ENCODE results near the gene ZNF337.
"Not testable (repeated sequence)": the region's sequence is repeated elsewhere in the genome, so short reads cannot be mapped to it uniquely, and the experiment has no call there.

The ZNF337 gene

DNA sequence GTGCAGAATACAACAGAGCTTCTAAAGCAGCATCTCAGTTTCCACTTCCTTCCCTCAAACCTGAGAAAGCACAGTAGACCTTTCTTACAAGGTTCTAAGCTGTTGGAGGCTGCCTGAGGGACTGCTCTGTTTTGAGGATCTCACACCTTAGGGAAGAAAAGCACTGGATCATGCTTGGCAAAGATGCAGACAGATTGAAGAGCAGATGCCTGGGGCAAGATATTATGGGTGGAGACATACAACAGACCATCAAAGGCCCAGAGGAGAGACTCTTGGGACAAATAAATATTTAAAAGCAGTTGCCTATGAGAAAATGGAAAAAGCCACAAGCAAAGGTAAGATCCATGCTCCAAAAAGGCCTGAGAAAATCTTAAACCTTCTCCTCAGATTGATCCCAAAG is 6.2 kb downstream of the ZNF337 start:
- no peak for DNase-seq

DNA sequence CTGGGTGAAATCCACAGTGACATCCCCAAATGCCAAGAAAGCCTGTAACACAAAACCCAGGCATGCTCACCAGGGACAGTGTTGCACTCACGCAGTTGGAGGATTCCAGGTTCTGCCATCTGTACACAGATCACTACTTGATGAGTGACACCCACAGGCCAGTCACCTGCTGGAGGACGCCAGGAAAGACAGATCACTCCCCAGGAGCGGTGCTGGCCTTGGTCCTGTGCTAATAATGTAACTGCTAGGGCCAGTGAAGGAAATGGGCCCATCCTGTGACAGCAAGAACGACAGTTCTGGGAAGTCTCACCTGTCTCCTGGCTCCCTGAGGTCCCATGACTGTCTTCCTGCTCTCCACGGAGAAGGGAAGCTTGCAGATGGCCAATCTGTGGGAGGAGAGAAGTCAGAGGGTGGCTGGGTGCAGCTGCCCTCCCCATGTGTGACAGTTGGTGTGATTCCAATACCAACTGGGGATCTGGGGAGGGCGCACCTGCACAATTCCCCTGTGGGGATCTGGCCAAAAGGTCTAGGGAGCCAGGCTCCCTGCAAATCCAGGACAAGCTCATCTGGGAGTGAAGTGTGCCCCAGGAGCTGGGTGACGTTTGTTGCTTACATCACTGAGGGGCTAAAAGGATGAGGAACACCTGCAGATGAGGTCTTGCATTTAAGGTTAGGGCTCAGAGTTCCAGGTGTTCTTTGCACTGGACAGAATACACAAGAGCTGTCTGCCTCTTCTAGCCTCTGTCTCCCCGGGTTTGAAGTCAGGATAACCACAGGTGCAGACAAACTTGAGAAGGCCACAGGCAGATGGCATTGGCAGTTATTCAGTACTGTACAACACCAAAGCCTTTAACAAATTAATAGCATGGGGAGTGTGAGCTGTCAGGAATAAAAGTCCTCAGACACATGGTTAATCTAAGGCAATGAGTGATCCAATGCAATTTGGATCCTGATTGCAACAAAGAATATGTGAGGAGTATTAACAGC is 10.3 kb downstream of the ZNF337 start:
- no peak for DNase-seq

DNA sequence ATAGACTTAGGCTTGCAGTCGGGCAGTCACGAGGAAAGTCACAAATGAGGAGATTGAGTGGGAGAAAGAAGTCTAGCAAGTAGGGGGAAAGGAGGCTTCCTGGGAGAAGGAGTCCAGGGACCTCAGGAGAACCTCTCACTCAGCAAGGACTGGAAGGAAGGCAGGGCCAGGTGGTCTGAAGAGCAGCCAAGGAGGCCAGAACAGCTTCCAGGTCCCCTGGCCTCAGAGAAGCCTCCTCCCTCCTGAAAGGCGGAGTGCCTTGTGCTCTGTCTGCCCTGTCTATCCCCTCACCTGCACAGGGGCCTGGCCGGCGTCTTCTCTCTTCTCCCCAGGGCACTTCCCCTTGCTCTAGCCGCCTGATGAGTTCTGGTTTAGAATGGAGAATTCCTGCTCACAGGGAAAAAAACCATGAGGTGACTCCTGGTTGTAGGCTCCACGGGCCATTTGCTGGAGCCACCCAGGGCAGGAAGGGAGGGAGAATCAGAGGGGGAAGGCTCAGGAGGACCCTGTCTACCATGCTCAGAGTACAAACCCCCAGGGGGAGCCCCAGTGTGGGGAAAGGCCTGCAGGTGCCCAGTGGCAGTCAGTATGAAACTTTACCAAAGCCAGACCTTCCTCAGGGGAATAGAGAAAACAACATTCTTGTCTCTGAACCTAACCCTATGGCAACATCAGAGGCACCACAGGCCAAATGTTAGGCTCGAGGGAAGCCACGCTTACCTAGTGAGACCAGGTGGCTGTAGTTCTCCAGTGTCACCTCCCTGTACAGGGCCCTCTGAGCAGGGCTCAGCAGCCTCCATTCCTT is 11.2 kb downstream of the ZNF337 start:
- no peak for DNase-seq

DNA sequence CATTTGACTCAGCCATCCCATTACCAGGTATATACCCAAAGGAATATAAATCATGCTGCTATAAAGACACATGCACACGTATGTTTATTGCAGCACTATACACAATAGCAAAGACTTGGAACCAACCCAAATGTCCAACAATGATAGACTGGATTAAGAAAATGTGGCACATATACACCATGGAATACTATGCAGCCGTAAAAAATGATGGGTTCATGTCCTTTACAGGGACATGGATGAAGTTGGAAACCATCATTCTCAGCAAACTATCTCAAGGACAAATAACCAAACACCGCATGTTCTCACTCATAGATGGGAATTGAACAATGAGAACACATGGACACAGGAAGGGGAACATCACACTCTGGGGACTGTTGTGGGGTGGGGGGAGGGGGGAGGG is 12.8 kb downstream of the ZNF337 start:
- DNase-seq: not testable (repeated sequence)

DNA sequence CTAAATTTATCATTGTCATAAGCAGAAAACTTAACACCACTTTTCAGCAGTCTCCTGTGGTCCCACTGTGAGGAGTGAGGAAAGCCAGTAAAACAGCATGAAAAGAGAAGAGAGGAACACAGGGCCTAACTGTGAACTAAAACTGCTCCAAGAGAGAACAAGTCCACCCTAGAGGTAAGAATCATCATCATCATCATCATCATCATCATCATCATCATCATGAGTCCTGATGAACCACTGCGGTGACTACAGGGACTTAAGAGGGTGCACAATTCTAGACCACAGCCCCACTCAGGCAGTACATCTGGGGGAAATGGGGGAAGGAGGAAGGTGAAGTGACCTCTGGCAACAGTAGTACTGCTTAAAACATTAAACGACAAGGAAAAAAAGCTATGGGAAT is 13.6 kb downstream of the ZNF337 start:
- DNase-seq: no peak

DNA sequence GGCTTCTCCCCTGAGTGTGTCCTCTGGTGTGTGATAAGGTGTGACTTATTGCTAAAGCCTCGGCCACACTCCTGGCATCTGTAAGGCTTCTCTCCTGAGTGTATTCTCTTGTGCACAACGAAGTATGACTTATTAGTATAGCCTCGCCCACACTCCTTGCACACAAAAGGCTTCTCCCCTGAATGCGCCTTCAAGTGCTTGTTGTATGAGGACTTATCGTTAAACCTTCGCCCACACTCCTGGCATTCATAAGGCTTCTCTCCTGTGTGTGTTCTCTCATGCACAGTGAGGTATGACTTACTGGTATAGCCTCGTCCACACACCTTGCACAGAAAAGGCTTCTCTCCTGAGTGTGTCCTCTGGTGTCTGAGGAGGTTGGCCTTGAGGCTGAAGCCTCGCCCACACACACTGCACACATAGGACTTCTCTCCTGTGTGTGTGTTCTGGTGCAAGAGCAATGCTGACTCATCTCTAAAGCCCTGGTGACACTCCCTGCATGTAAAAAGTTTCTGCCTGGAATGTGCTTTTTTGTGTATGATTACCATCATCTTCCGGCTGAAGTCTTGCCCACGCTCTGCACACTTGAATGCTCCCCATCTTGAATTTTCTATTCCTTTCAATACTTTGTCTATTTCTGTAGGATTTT is 20.4 kb downstream of the ZNF337 start:
- DNase-seq: no peak

DNA sequence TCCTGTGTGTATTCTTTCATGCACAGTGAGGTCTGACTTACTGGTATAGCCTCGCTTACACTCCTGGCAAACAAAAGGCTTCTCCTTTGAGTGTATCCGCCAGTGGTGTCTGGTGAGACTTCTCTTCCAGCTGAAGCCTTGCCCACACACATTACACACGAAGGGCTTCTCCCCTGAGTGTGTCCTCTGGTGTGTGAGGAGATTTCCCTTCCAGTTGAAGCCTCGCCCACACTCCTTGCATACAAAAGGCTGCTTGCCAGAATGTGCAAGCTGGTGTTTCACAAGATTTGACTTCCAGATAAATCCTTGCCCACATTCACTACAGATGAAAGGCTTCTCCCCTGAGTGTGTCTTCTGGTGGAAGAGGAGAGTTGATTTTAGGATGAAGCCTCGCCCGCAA is 21.5 kb downstream of the ZNF337 start:
- DNase-seq: no peak

DNA sequence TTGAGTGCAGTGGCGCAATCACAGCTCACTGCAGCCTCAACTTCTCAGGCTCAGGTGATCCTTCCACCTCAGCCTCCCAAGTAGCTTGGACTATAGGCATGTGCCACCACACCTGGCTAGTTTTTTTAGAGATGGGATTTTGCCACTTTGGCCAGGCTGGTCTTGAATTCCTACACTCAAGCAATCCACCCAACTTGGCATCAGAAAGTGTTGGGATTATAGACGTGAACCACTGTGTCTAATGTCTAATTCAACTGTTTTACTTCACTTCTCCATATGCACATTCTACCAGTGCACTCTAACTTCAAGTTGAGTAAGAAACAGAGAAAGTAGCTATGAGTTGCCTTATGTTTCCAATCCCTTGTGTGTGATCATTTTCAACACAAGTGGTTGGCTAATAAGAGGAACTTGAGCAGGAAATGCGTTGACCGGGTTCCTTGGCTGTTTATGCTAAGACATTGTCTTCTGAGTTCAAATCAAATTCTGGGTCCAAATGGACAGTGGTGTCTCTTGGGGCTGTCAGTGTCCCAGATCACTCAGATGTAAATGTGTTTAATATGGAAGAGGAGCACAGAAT is 23.9 kb downstream of the ZNF337 start:
- no peak for DNase-seq

DNA sequence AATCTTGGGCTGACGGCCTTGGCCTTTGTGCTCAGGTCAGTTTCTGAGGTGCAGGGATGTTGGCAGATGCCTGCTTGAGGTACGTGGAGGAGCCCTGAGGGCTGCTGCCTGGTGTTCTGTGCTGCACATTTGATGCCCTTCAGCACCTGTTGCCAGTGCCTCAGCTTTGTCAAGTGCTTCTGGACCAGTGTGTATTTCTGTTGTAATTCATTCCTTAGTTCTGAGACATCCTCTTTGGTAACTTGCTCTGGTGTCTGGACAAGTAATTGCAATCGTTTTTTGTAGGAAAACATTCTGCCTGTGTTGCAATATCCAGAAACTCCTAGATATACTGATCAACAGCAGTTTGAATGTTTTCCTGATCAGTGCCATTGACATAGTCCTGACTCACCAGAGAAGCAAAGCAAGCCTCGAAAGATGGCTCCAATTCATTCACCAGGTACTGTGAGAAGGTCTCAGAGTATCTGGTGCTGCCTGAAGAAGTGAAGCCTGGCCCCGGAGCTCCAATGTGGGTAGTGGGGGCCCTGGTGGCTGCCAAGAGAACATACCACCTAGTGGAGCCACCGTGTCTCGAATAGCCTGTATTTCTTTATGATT is 26.7 kb downstream of the ZNF337 start:
- DNase-seq: no peak

DNA sequence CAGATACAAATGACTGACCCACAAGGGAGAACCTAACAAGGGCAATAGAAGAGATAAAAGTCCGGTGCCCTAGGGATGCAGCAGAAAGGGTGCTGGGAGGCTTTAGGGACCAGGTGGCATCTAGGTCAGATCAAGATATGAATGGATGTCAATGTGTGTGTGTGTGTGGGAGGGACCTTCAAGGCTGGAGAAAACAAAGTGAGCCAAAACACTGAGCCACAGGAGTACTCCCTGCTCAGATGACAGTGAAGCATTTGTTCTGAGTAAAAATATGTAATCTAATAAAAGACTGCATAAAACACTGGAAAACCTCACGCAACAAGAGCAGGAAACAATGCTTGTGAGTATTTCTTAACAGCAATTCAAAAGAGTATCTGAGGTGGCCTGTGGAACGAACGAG is 28.2 kb downstream of the ZNF337 start:
- no peak for DNase-seq

DNA sequence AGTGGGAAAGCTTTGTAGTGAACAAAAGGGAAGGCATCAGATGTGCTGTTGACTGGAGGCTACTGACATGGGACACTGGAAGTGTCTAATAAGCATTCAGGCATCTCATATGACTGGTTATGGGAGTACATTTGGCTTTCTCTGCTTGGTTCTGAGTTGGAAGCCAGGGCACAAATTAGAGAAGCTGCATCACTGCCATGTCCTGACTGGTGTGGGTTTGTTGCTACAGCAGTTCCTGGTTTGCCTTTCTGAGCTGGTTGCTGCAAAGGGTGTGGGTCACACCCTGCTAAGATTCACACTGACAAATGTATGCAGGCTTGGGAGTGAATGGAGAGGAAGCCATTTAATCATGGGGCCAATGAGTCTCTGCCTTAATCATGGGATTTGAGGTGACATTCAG is 36.7 kb downstream of the ZNF337 start:
- DNase-seq: no peak

DNA sequence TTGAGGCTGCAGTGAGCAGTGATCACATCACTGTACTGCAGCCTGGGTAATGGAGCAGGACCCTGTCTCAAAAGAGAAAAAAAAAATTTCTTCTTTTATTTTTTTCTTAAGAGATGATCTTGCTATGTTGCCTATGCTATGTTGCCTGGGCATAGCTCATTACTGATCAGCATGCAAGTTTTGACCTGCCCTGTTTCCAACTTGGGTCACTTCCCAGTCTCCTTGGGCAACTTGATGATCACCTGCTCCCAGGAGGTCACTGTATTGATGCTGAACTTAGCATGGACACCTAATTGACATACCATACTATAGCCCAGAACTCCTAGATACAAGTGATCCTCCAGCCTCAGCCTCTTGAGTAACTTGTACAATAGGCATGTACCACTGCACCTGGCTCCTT is 42.2 kb downstream of the ZNF337 start:
- DNase-seq: no peak

DNA sequence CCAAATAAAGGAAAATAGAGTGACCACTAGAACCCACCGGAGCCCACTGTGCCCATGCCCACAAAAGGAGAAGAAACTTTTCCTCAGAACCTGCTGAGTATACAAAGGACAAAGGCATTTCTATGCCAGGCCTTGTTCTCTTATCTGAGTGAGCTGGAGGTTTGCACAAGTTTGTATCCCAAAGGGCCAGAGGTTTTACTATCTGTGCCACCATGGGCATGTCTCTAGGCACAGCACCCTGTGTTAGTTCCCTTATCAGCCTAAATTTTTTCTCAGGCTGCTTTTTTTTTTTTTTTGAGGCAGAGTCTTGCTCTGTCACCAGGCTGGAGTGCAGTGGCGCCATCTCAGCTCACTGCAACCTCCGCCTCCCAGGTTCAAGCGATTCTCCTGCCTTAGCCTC is 43.8 kb downstream of the ZNF337 start:
- DNase-seq: not testable (repeated sequence)

DNA sequence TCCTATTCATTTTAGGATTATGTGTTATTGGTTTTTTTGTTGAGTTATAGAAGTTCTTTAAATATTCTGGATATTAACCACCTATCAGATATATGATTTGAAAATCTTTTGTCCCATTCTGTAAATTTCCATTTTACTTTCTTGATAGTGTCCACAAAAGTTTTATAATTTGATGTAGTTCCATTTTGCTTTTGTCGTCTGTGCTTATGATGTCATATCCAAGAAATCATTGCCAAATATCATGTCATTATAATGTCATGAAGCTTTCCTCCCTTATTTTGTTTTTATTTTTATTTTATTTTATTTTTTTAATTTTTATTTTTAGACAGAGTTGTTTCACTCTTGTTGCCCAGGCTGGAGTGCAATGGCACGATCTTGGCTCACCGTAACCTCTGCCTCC is 51.8 kb downstream of the ZNF337 start:
- DNase-seq: no peak

DNA sequence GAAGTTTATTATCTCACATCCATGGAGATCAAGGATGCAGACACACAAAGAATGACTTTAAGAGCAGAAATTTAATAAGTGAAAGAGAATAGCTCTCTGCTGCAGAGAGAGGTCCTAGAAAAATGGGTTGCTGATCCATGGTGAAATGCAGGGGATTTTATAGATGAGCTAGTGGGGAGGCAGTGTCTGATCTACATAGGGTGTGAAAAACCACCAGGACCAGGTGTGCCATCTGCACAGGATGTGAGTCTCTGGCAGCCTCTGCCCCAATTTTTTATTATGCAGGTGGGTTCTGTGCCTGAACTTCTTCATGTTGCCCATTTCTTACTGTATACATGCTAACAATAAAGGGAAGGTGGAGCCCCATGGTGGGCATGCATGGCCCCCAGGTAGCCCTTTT is 52.9 kb downstream of the ZNF337 start:
- DNase-seq: no peak

DNA sequence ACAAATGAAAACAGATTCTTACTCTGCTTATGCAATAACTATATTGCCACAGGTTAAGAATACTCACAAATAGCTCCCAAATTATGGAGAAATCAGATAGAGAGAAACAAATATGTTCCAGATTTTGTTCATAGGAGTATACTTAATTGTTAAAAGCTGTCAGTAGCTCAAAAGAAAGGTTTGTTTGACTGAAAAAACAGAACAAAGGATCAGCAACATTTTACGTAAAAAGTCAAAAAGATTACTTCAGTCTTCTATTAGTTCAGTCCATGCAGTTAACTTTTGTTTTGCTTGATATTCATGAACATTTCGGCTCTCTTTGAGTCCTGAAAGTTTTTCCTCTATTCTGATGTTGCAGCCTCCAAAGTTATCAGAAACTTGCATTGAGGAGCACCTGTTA is 59.4 kb downstream of the ZNF337 start:
- DNase-seq: no peak

DNA sequence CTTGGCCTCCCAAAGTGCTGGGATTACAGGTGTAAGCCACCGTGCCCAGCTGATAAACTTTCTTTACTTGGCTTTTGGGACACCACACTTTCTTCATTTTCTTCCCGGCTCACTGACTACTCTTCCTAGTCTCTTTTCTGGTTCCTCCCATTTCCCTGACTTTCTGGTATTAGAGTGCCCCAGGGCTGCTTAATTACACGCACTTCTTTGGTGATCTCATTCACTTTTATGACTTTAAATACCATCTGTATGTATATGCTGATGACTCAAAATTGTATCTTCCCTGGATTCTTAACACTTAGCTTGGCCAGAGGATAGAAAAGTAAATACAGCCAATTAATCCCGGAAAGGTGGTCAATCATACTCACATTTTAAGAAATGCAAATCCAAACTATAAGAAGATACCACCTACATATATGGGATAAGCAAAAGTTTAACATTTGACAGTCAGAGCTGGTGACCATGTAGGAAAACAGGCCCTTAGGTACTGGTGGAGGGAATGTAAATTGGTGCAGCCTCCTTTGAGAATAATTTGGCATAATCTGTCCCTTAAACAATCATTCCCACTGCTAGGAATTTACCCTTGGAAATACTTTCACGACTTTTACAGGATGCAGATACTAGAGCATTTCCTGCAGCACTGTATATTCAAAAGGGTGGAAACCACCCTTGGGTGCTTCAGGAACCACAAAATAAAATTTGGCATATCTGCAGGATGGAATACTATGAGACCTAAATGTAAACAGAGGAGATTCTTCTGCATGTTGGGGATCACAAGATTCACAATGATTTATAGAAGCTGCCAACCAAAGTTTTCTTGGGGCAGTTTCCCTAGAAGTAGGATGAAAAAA is 63.5 kb downstream of the ZNF337 start:
- no peak for DNase-seq

DNA sequence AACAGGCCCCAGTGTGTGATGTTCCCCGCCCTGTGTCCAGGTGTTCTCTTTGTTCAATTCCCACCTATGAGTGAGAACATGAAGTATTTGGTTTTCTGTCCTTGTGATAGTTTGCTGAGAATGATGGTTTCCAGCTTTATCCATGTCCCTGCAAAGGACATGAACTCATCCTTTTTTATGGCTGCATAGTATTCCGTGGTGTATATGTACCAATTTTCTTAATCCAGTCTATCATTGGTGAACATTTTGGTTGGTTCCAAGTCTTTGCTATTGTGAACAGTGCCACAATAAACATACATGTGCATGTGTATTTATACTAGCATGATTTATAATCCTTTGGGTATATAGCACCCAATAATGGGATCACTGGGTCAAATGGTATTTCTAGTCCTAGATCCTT is 66.0 kb downstream of the ZNF337 start:
- not testable (repeated sequence) for DNase-seq

DNA sequence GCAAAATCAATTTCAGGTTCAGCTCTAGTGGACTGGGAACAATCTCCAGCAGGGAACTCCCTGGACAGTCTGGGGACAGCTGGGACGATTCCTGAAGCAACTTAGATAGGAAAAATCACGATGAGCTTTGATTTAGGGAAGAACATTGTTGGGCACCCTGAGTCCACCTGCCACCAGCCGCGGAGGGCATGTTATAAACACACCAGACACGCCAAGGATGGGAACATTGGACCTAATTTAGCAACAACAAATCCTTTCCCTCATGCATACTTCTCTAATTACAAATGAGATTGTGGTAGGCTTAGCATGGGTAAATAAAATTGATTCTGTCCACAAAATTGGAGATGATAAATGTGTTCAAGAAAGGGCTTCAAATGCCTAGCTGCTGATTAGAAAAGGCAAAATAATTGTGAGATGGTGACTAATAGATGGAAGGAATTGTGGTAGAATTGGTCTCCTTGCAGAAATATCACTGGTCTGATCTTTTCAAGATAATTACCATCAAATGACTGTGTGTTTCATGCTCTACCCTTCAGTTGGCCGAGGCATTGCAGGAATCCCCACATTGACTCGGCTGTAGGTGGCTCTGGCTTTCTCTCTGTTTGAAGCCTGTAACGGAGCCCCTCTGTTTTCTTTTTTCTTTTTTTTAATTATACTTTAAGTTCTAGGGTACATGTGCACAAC is 66.7 kb downstream of the ZNF337 start:
- DNase-seq: peak; percentile 7

DNA sequence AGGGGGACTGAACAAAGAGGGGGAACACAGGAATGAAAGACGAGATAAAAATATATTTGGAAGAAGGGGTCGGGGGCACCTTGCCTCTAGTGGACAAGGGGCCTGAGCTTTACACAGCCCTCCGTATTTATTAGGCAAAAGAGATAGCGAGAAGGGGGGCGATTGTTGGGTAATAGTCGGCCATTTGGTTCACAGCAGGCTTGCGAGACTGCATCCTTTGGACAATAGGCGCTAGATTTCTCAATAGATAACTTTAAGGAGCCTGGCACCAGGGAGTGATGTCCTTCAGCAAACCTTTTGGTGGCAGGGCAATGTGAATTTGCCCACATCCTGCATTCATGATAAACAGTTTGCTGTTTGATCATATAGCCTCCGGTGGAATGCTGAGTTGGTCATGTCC is 69.9 kb downstream of the ZNF337 start:
- no peak for DNase-seq

DNA sequence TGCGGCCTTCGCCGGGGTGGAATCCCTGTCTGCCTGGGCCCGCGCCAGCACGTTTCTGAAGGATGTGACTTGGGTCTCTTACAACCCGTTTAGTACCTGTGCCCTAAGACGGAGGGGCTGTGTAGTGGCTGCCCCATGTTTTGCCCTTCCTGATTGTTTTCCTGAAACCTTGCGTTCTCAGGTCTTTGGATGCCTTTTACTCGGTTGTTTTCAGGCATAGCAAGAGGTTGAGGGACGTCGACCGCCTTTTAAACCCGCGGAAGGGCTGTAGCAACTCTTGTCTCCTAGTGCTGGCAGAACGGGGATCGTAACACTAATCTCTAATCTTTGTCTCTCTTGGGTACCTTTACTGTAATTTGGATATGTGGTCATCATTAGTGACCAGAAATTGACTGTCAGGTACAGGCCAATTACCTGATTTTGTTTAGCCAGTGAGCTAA is 72.1 kb downstream of the ZNF337 start:
- DNase-seq: no peak

Measured in stimulated activated CD4-positive, alpha-beta T cell treated with anti-CD3 and anti-CD28 coated beads, Interleukin-15, amount 100 ng/mL, for 24 hours (primary cell).